Small intestine (tissue), 16 donors: Measurements from ENCODE around the gene TOR3A. TPM values are rescaled to one million over a fixed set of nuclear protein-coding genes. Genes with fewer than 3 reads are reported as not detected.
"Not testable (repeated sequence)": the region's sequence is repeated elsewhere in the genome, so short reads cannot be mapped to it uniquely, and the experiment has no call there.

Experiments
- DNase-seq, 2 donors: peaks; one replicate each; pipeline versions ENCODE4 v3.0.0 to v3.0.0-alpha.2; 2013
- FAIRE-seq: peaks from 2 replicates; lab custom pipeline; 2012; peaks lifted over from hg19 to GRCh38; lab: Jason Lieb, UNC
- H3K27ac ChIP-seq, 3 donors: one replicate each; pipeline ENCODE4 v1.5.1; 2013; ENCODE audit warnings: low read length in 2 of 3, mild to moderate bottlenecking in 2 of 3, control low read depth in 1 of 3, inconsistent platforms in 1 of 3, low read depth in 1 of 3, moderate library complexity in 1 of 3
- H3K27me3 ChIP-seq, 3 donors: one replicate each; pipeline ENCODE4 v1.6.1; 2013; ENCODE audit warnings: low read length in 3 of 3, inconsistent platforms in 1 of 3; ENCODE audit not compliant: control insufficient read depth in 3 of 3, insufficient read depth in 3 of 3
- H3K36me3 ChIP-seq, 3 donors: one replicate each; pipeline ENCODE4 v1.6.1; 2013; ENCODE audit warnings: low read length in 3 of 3, inconsistent platforms in 1 of 3, low read depth in 1 of 3, mild to moderate bottlenecking in 1 of 3, moderate library complexity in 1 of 3; ENCODE audit not compliant: control insufficient read depth in 3 of 3, insufficient read depth in 2 of 3
- H3K4me1 ChIP-seq, 3 donors: one replicate each; pipeline ENCODE4 v1.6.1; 2013; ENCODE audit warnings: low read length in 2 of 3, inconsistent platforms in 1 of 3, low read depth in 1 of 3, mild to moderate bottlenecking in 1 of 3, moderate library complexity in 1 of 3; ENCODE audit not compliant: control insufficient read depth in 3 of 3, insufficient read depth in 2 of 3
- H3K4me3 ChIP-seq, 3 donors: one replicate each; pipeline ENCODE4 v1.5.1; 2013; ENCODE audit warnings: low read length in 3 of 3, control low read depth in 1 of 3, inconsistent platforms in 1 of 3, low read depth in 1 of 3, mild to moderate bottlenecking in 1 of 3, moderate library complexity in 1 of 3
- H3K9me3 ChIP-seq, 2 donors: one replicate each; pipeline ENCODE4 v1.6.1; 2013; ENCODE audit warnings: low read depth in 1 of 2, low read length in 1 of 2; ENCODE audit not compliant: control insufficient read depth in 2 of 2, insufficient read depth in 1 of 2
- WGBS, 3 donors: extraction: QIAGEN DNeasy Blood & Tissue Kit; methylation state at CpG; one replicate each; pipeline ENCODE4 v1.1.7; 2013; 5-methylcytosine and 5-hydroxymethylcytosine counted together
- long read RNA-seq, 10 donors: transcript quantifications; one replicate each; lab custom pipeline, GENCODE V29; 2026
- polyA plus RNA-seq, 4 donors: library from polyadenylated mRNA; stranded (reverse) in 3 of 4; unstranded in 1 of 4; fragments of 200-250 nt in 3 of 4; fragments of 120-200 nt in 1 of 4; gene quantifications; one replicate each; pipeline versions ENCODE4 v1.2.1 to v1.2.3, GENCODE V29; 2013
- donor health status: healthy with polysubstance abuse.
- donor health status: control.
- donor health status: control.
- donor health status: Bipolar disorder and iron deficiency.
- donor health status: healthy.

TOR3A gene
- polyA plus RNA-seq: 10 to 100 TPM in 3 of 4 donors, 1 to 10 TPM in 1; 6.3 to 30.6 (median 15.8) TPM
- long read RNA-seq, donor 1: 0 reads
- long read RNA-seq, donor 2, transcript TOR3A-203 (6 exons, 2,724 nt): major isoform, 5 of 5 reads
- long read RNA-seq, donor 2, partial matches to known transcripts: 0 of 5 reads
- long read RNA-seq, donor 2, other reads (novel, unspliced or antisense): 0 of 5 reads
- long read RNA-seq, donor 3, partial matches to known transcripts: 0 of 3 reads
- long read RNA-seq, donor 3, other reads (novel, unspliced or antisense): 0 of 3 reads
- long read RNA-seq, donor 4: 0 reads
- long read RNA-seq, donor 5, partial matches to known transcripts: 6 of 6 reads
- long read RNA-seq, donor 5, other reads (novel, unspliced or antisense): 0 of 6 reads
- long read RNA-seq, donor 6, partial matches to known transcripts: 0 of 3 reads
- long read RNA-seq, donor 6, other reads (novel, unspliced or antisense): 0 of 3 reads
- long read RNA-seq, donor 7: 0 reads
- long read RNA-seq, donor 8, partial matches to known transcripts: 0 of 2 reads
- long read RNA-seq, donor 8, other reads (novel, unspliced or antisense): 0 of 2 reads
- long read RNA-seq, donor 9, partial matches to known transcripts: 0 of 1 reads
- long read RNA-seq, donor 9, other reads (novel, unspliced or antisense): 0 of 1 reads
- long read RNA-seq, donor 10, transcript TOR3A-203 (6 exons, 2,724 nt): major isoform, 9 of 20 reads
- long read RNA-seq, donor 10, partial matches to known transcripts: 11 of 20 reads
- long read RNA-seq, donor 10, other reads (novel, unspliced or antisense): 0 of 20 reads

- peak; percentile 91 to 93 for DNase-seq
- no peak for FAIRE-seq
- Histone ChIP-seq H3K4me1 (peaks cover 0 to 12% (median 2%) of the 10 kb centered on the region in 3 donors), H3K9me3 (no peaks in the 10 kb centered on the region), H3K27me3 (no peaks in the 10 kb centered on the region), H3K36me3 (peaks cover 0 to 24% (median 0%) of the 10 kb centered on the region in 3 donors), H3K4me3 (peak within 1 kb of the TSS; percentile 69 to 94 (median 92)), H3K27ac (peak within 1 kb of the TSS; percentile 75 to 94 (median 92))
- 0 to 1% (median 0%) methylated on average over 36 to 51 of the region's 51 CpGs for WGBS, 3 donors
Observed at GRCh38 chr1:179081687-179082332, at the start of gene TOR3A. TOR3A (plus strand) TSS chr1:179082070; CDS start chr1:179082129, 59 bp downstream.

GRCh38 chr1:179034720-179035119 lies 47.1 kb upstream of the TOR3A start:
- no peaks in the 10 kb centered on the region for H3K27me3 ChIP-seq
- WGBS, 3 donors: 19 to 71% (median 29%) methylated on average over 1 of the region's 1 CpG
- no peaks in the 10 kb centered on the region for H3K36me3 ChIP-seq
- H3K4me3 ChIP-seq: no peak overlapping the region
- H3K4me1 ChIP-seq: peaks cover 6 to 15% (median 6%) of the 10 kb centered on the region in 3 donors
- no peaks in the 10 kb centered on the region for H3K9me3 ChIP-seq
- peak in 1 of 2 donors; percentile 38 for DNase-seq
- peak overlapping the region in 1 of 3 donors; percentile 26 for H3K27ac ChIP-seq
- no peak for FAIRE-seq

GRCh38 chr1:179036844-179037465 lies 44.9 kb upstream of the TOR3A start:
- H3K4me3 ChIP-seq: no peak overlapping the region
- no peaks in the 10 kb centered on the region for H3K27me3 ChIP-seq
- H3K9me3 ChIP-seq: peaks cover 0 to 6% of the 10 kb centered on the region in 2 donors
- H3K36me3 ChIP-seq: no peaks in the 10 kb centered on the region
- no peak for FAIRE-seq
- no peak for DNase-seq
- peaks cover 0 to 10% (median 6%) of the 10 kb centered on the region in 3 donors for H3K4me1 ChIP-seq
- WGBS, 3 donors: 69 to 74% (median 73%) methylated on average over 2 of the region's 2 CpGs
- no peak overlapping the region for H3K27ac ChIP-seq

- Histone ChIP-seq H3K4me1 (peaks cover 0 to 10% (median 6%) of the 10 kb centered on the region in 3 donors), H3K36me3 (peaks cover 0 to 6% (median 0%) of the 10 kb centered on the region in 3 donors), H3K27me3 (no peaks in the 10 kb centered on the region), H3K9me3 (peaks cover 0 to 13% of the 10 kb centered on the region in 2 donors), H3K27ac (no peak overlapping the region), H3K4me3 (no peak overlapping the region)
- FAIRE-seq (no peak), DNase-seq (no peak)
- 4 to 19% (median 8%) methylated on average over 1 of the region's 1 CpG for WGBS, 3 donors
Observed at GRCh38 chr1:179038528-179039281, 43.2 kb upstream of the TOR3A start.

- FAIRE-seq, H3K36me3 ChIP-seq, H3K4me1 ChIP-seq, H3K4me3 ChIP-seq, H3K27me3 ChIP-seq, H3K27ac ChIP-seq, DNase-seq: not testable (repeated sequence)
- H3K9me3 ChIP-seq: peaks cover 0 to 15% of the 10 kb centered on the region in 2 donors
- WGBS, 3 donors: 81 to 94% (median 86%) methylated on average over 6 of the region's 9 CpGs
Observed at GRCh38 chr1:179039502-179040174, 42.2 kb upstream of the TOR3A start.

- not testable (repeated sequence) for H3K36me3 ChIP-seq, FAIRE-seq, H3K4me3 ChIP-seq, H3K4me1 ChIP-seq, H3K27ac ChIP-seq, H3K27me3 ChIP-seq, DNase-seq
- WGBS, 3 donors: 86 to 97% (median 92%) methylated on average over 12 to 27 of the region's 27 CpGs
- peaks cover 0 to 15% of the 10 kb centered on the region in 2 donors for H3K9me3 ChIP-seq
Observed at GRCh38 chr1:179040175-179040551, 41.7 kb upstream of the TOR3A start.

GRCh38 chr1:179042087-179042486 lies 39.8 kb upstream of the TOR3A start:
- Histone ChIP-seq H3K4me3 (no peak overlapping the region), H3K27ac (no peak overlapping the region), H3K36me3 (peaks cover 0 to 8% (median 0%) of the 10 kb centered on the region in 3 donors), H3K27me3 (no peaks in the 10 kb centered on the region), H3K9me3 (peaks cover 0 to 15% of the 10 kb centered on the region in 2 donors), H3K4me1 (no peaks in the 10 kb centered on the region)
- WGBS, 3 donors: 94 to 99% (median 96%) methylated on average over 8 of the region's 8 CpGs
- FAIRE-seq: no peak
- DNase-seq: no peak
